SK-N-MC (cell line): ENCODE measurements around the gene MYO18A.

Experiments
- EZH2 ChIP-seq: fragments of 200-600 bp; sonication (generic); IDR thresholded peaks from one replicate; pipeline ENCODE4 v1.6.1; 2017; ENCODE audit warnings: antibody characterized with exemption
- FOXP2 ChIP-seq: optimal IDR thresholded peaks from 2 replicates; pipeline ENCODE3; 2011; ENCODE audit warnings: mild to moderate bottlenecking, moderate library complexity; ENCODE audit not compliant: insufficient read depth; ENCODE audit errors: extremely low read length, control extremely low read depth
- POLR2AphosphoS5 ChIP-seq: IDR thresholded peaks from 2 replicates; pipeline ENCODE4 v1.6.1; 2012; ENCODE audit warnings: mild to moderate bottlenecking, low read depth, low read length, borderline replicate concordance

GRCh38 chr17:29058391-29058790 is 121.8 kb downstream of the MYO18A start:
- TF ChIP-seq POLR2AphosphoS5: no peak
- TF ChIP-seq EZH2: no peak
- no peak for TF ChIP-seq FOXP2
